GM10248 (cell line): ENCODE data around the gene CSKMT.

Experiments used
- CTCF ChIA-PET: fragments of 300-600 bp; sonication (Branson Sonifier 250); formaldehyde crosslinking; extraction: SDS; loops from one replicate; lab custom pipeline; 2021; ENCODE audit warnings: antibody characterized with exemption; lab: Yijun Ruan, JAX
- POLR2A ChIA-PET: fragments of 350-650 bp; sonication (Branson Sonifier 250); formaldehyde crosslinking; extraction: SDS; loops from one replicate; lab custom pipeline; 2020; ENCODE audit warnings: antibody characterized with exemption; lab: Yijun Ruan, JAX
- DNase-seq: peaks from one replicate; pipeline ENCODE4 v3.0.0; 2012; ENCODE audit errors: extremely low spot score
- CTCF ChIP-seq: IDR thresholded peaks from 2 replicates; pipeline ENCODE4 v1.5.1; 2012; ENCODE audit warnings: mild to moderate bottlenecking, low read depth; ENCODE audit errors: extremely low read depth, missing control alignments, control extremely low read depth

CSKMT gene

GRCh38 chr11:62652161-62653006 is 12.7 kb upstream of the CSKMT start:
- POLR2A ChIA-PET: interaction anchor here (0.9 to 1.4 kb wide), 4 partner anchors 13 to 61 kb away, joined by 5 to 38 read pairs (median 6); partner anchors contain the start of genes B3GAT3, C11orf98, CSKMT and TUT1

GRCh38 chr11:62654297-62654696 is 10.8 kb upstream of the CSKMT start:
- TF ChIP-seq CTCF: no peak
- no peak for DNase-seq
- CTCF ChIA-PET: interaction anchor here (0.8 to 1.8 kb wide), 4 partner anchors 11 to 112 kb away, joined by 3 to 6 read pairs (median 4); partner anchors contain the start of genes C11orf98, CSKMT and LRRN4CL
- POLR2A ChIA-PET: interaction anchor here (0.6 to 4.2 kb wide), 6 partner anchors 11 to 63 kb away, joined by 3 to 83 read pairs (median 4); partner anchors contain the start of genes C11orf98, CSKMT, MTA2 and TUT1

More at GRCh38 chr11:62652161-62653006, 12.7 kb upstream of the CSKMT start:
- CTCF ChIA-PET: interaction anchor here (0.6 to 1.1 kb wide), 5 partner anchors 11 to 74 kb away, joined by 3 read pairs; no protein-coding TSS in a partner anchor
- DNase-seq: no peak
- TF ChIP-seq CTCF: no peak

GRCh38 chr11:62656796-62657429 is 8.2 kb upstream of the CSKMT start:
- ChIA-PET POLR2A (interaction anchor here (0.6 to 4.2 kb wide), 4 partner anchors 8 to 65 kb away, joined by 3 to 83 read pairs (median 8); partner anchors contain the start of genes C11orf98, CSKMT and TUT1), CTCF (interaction anchor here (1.1 to 1.9 kb wide), 9 partner anchors 8 to 46 kb away, joined by 3 to 7 read pairs (median 6); partner anchors contain the start of genes C11orf98, CSKMT, GANAB and LBHD1)
- no peak for TF ChIP-seq CTCF
- DNase-seq: no peak

GRCh38 chr11:62664405-62665074 is 572 bp upstream of the CSKMT start:
- ChIA-PET CTCF (interaction anchor here (0.8 to 2.4 kb wide), 20 partner anchors 8 to 240 kb away, joined by 3 to 11 read pairs (median 6); partner anchors contain the start of genes B3GAT3, GANAB and SLC3A2), POLR2A (interaction anchor here (0.5 to 3.8 kb wide), 52 partner anchors 9 to 1527 kb away, joined by 3 to 95 read pairs (median 6); partner anchors contain the start of genes B3GAT3, EEF1G, GANAB and HNRNPUL2)
- no peak for TF ChIP-seq CTCF
- DNase-seq: peak; percentile 71

- POLR2A ChIA-PET: interaction anchor here (0.6 to 3.8 kb wide), 44 partner anchors 10 to 217 kb away, joined by 3 to 95 read pairs (median 8); partner anchors contain the start of genes B3GAT3, EEF1G, GANAB and HNRNPUL2
- no peak for TF ChIP-seq CTCF
- CTCF ChIA-PET: interaction anchor here (0.9 to 2.6 kb wide), 21 partner anchors 8 to 241 kb away, joined by 3 to 12 read pairs (median 7); partner anchors contain the start of genes B3GAT3 and SLC3A2
- peak; percentile 52 for DNase-seq
These were observed 617 bp downstream of the CSKMT start for GRCh38 chr11:62665599-62666258.
